Muscle of back (tissue), 11 donors: ENCODE measurements around the gene NTMT2. TPM values are rescaled to one million over a fixed set of nuclear protein-coding genes. Genes with fewer than 3 reads are reported as not detected.

Experiments used
- DNase-seq, 3 donors: peaks; one replicate each; pipeline versions ENCODE4 v3.0.0 to v3.0.0-alpha.2; 2013
- polyA plus RNA-seq, 10 donors: library from polyadenylated mRNA; unstranded; fragments of 120-200 nt; gene quantifications; one replicate each; pipeline ENCODE4 v1.2.1, GENCODE V29; 2013; ENCODE audit not compliant: insufficient read length in 10 of 10

The NTMT2 gene
- polyA plus RNA-seq, 10 donors, result 0.35 to 3.2 (median 0.78) TPM; not detected in 4

- no peak for DNase-seq
Measured at GRCh38 chr1:170205301-170205700, 59.5 kb downstream of the NTMT2 start.

DNA sequence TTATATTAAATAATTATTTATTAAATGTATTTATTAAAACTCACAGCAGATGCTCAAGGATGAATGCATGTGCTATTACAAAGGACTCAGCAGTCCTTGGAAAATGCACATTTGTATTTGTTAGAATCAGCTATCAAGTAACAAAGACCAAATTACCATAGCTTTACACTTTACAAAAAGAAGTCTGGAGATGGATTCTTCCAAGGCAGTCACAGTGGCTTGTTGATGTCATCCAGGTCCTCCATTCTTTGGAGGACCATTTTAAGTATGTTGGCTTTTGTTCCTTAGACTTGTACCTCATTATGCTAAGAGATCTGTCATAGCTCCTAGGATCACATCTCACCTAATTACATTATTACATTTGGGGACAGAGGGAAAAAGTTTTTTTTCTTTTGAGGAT is 63.4 kb downstream of the NTMT2 start:
- no peak for DNase-seq

DNA sequence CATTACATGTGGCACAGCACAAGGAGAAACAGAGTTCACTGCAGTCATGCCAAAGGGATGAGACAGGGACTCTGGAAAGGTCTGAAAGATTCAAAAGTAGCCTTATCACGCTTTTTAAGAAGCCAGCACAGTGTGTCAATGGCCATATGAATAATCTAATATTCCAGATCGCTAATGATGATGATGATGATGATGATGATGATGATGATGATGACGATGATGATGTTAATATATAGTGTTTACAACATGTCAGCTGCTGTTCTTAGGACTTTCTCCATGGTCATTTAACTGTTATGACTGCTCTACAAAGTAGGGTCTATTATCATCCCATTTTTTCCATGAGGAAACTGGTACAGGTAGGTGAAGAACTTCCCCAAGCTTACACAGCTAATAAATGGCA is 64.4 kb downstream of the NTMT2 start:
- DNase-seq, result no peak

DNA sequence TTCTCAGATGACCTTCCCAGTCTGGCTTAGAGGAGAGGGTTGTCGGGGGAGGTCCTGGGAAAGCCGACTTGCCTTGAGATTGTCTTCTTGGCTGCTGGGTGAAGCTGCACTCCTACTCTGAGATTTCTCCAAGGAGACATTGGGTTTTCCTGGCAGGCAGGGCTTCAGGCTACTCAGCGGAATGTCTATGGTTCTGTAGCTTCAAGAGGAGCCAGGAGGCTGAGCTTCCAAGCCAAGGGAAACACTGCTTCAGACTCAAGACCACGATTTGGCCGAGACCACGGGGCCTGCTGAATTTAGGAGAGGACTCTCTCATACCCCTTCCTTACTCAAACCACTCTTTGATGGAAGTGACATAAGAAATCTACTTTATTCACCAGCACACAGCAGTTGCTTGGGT is 67.8 kb downstream of the NTMT2 start:
- DNase-seq, result peak in 2 of 3 donors; percentile 27 to 59

GRCh38 chr1:170214117-170215032 is 68.6 kb downstream of the NTMT2 start:
- peak in 1 of 3 donors; percentile 40 for DNase-seq

GRCh38 chr1:170215072-170215885 is 69.5 kb downstream of the NTMT2 start:
- DNase-seq, result peak; percentile 46 to 75 (median 61)

- peak in 1 of 3 donors; percentile 51 for DNase-seq
Measured at GRCh38 chr1:170217517-170218256, 71.9 kb downstream of the NTMT2 start.

- peak in 2 of 3 donors; percentile 24 to 47 for DNase-seq
Measured at GRCh38 chr1:170218257-170218650, 72.5 kb downstream of the NTMT2 start.

Other genes with a start within 250 kb of the NTMT2 start
- 10 to 100 TPM; 28.8 to 47.1 (median 35.9) TPM for gene KIFAP3, start 71.3 kb upstream of the NTMT2 start, polyA plus RNA-seq